Loucy (cell line): ENCODE data around the gene TPD52L3.

Experiments used
- H2AFZ ChIP-seq: fragments of 200-600 bp; sonication (generic); 2 replicates; pipeline ENCODE4 v1.6.0; 2016; ENCODE audit warnings: antibody characterized with exemption, mild to moderate bottlenecking, low read length, moderate library complexity
- H3F3A ChIP-seq: fragments of 200-600 bp; 2 replicates; pipeline ENCODE4 v1.6.0; 2016; ENCODE audit warnings: antibody characterized with exemption, low read depth, mild to moderate bottlenecking
- H3K27me3 ChIP-seq: fragments of 200-600 bp; sonication (generic); 2 replicates; pipeline ENCODE4 v1.6.1; 2014; ENCODE audit warnings: low read length, mild to moderate bottlenecking; ENCODE audit not compliant: insufficient read depth, poor library complexity, severe bottlenecking
- H3K36me3 ChIP-seq: fragments of 200-600 bp; sonication (generic); 2 replicates; pipeline ENCODE4 v1.6.1; 2016; ENCODE audit warnings: low read length; ENCODE audit not compliant: insufficient read depth
- H3K4me1 ChIP-seq: fragments of 200-600 bp; sonication (generic); 2 replicates; pipeline ENCODE4 v1.5.1; 2014; ENCODE audit warnings: low read length, mild to moderate bottlenecking; ENCODE audit not compliant: insufficient read depth, poor library complexity, severe bottlenecking
- H3K4me2 ChIP-seq: fragments of 200-600 bp; sonication (generic); 2 replicates; pipeline ENCODE4 v1.6.0; 2014; ENCODE audit warnings: antibody characterized with exemption, low read length, low read depth, mild to moderate bottlenecking; ENCODE audit not compliant: poor library complexity, severe bottlenecking
- H3K4me3 ChIP-seq: fragments of 200-600 bp; sonication (generic); 2 replicates; pipeline ENCODE4 v1.5.1; 2014; ENCODE audit warnings: low read length, mild to moderate bottlenecking, mixed read lengths; ENCODE audit not compliant: poor library complexity, severe bottlenecking
- H3K79me2 ChIP-seq: fragments of 200-600 bp; sonication (generic); 2 replicates; pipeline ENCODE4 v1.6.1; 2014; ENCODE audit warnings: low read length; ENCODE audit not compliant: insufficient read depth
- H3K9ac ChIP-seq: fragments of 200-600 bp; sonication (generic); 2 replicates; pipeline ENCODE4 v1.6.0; 2014; ENCODE audit warnings: mild to moderate bottlenecking, low read depth, low read length, moderate library complexity; ENCODE audit not compliant: poor library complexity, severe bottlenecking
- H3K9me2 ChIP-seq: fragments of 200-600 bp; sonication (generic); replicated peaks from 2 replicates; pipeline ENCODE4 v1.6.1; 2016; ENCODE audit warnings: low read depth, low read length, mixed read lengths
- H3K9me3 ChIP-seq: fragments of 200-600 bp; sonication (generic); 2 replicates; pipeline ENCODE4 v1.6.1; 2014; ENCODE audit warnings: mild to moderate bottlenecking, antibody characterized with exemption, low read length, low read depth; ENCODE audit not compliant: insufficient read depth
- H4K20me1 ChIP-seq: fragments of 200-600 bp; sonication (generic); 2 replicates; pipeline ENCODE4 v1.6.0; 2014; ENCODE audit warnings: antibody characterized with exemption, low read length, mild to moderate bottlenecking; ENCODE audit not compliant: insufficient read depth, poor library complexity, severe bottlenecking
- CTCF ChIP-seq: fragments of 200-600 bp; sonication (generic); conservative IDR thresholded peaks from 2 replicates; pipeline ENCODE4 v1.5.1; 2014; ENCODE audit warnings: mild to moderate bottlenecking, antibody characterized with exemption, low read length
- EZH2phosphoT487 ChIP-seq: fragments of 200-600 bp; IDR thresholded peaks from 2 replicates; pipeline ENCODE4 v1.6.1; 2018; ENCODE audit warnings: antibody characterized with exemption, mild to moderate bottlenecking, moderate library complexity, borderline replicate concordance

The TPD52L3 gene

GRCh38 chr9:6356441-6356840 lies 28.3 kb downstream of the TPD52L3 start:
- no peaks in the 10 kb centered on the region for H3K9me3 ChIP-seq
- no peaks in the 10 kb centered on the region for H3K4me1 ChIP-seq
- H3K27me3 ChIP-seq, result no peaks in the 10 kb centered on the region
- H3K9ac ChIP-seq, result no peak overlapping the region
- H3K9me2 ChIP-seq, result no peaks in the 10 kb centered on the region
- TF ChIP-seq CTCF (no peak), EZH2phosphoT487 (no peak)
- no peak overlapping the region for H2AFZ ChIP-seq
- H3K4me2 ChIP-seq, result no peak overlapping the region
- no peaks in the 10 kb centered on the region for H3K36me3 ChIP-seq
- H3K4me3 ChIP-seq, result no peak overlapping the region
- H3F3A ChIP-seq, result no peaks in the 10 kb centered on the region
- H4K20me1 ChIP-seq, result no peaks in the 10 kb centered on the region
- H3K79me2 ChIP-seq, result no peaks in the 10 kb centered on the region

- no peaks in the 10 kb centered on the region for H3K27me3 ChIP-seq
- no peak overlapping the region for H2AFZ ChIP-seq
- no peak overlapping the region for H3K9ac ChIP-seq
- TF ChIP-seq EZH2phosphoT487, result no peak
- no peak for TF ChIP-seq CTCF
- H3K4me2 ChIP-seq, result no peak overlapping the region
- no peaks in the 10 kb centered on the region for H3K9me2 ChIP-seq
- no peaks in the 10 kb centered on the region for H3K36me3 ChIP-seq
- no peaks in the 10 kb centered on the region for H4K20me1 ChIP-seq
- H3K4me1 ChIP-seq, result no peaks in the 10 kb centered on the region
- no peaks in the 10 kb centered on the region for H3K79me2 ChIP-seq
- H3K9me3 ChIP-seq, result no peaks in the 10 kb centered on the region
- H3F3A ChIP-seq, result no peaks in the 10 kb centered on the region
- no peak overlapping the region for H3K4me3 ChIP-seq
Observed at GRCh38 chr9:6356904-6357303, 28.7 kb downstream of the TPD52L3 start.

GRCh38 chr9:6367128-6367890 lies 39.1 kb downstream of the TPD52L3 start:
- Histone ChIP-seq H3K36me3 (no peaks in the 10 kb centered on the region), H3K4me1 (no peaks in the 10 kb centered on the region), H3K79me2 (no peaks in the 10 kb centered on the region), H3K27me3 (no peaks in the 10 kb centered on the region), H3K4me3 (no peak overlapping the region), H3F3A (no peaks in the 10 kb centered on the region), H4K20me1 (no peaks in the 10 kb centered on the region), H3K9me2 (no peaks in the 10 kb centered on the region), H3K9ac (no peak overlapping the region), H3K4me2 (no peak overlapping the region), H2AFZ (no peak overlapping the region), H3K9me3 (no peaks in the 10 kb centered on the region; the same call in 1 of the 2 replicates)
- TF ChIP-seq CTCF (no peak), EZH2phosphoT487 (no peak)
